GM19397 (cell line): ENCODE measurements around the gene NECTIN2.
"Not testable (repeated sequence)": the region's sequence is repeated elsewhere in the genome, so short reads cannot be mapped to it uniquely, and the experiment has no call there.

ENCODE experiments used
- ATAC-seq: cut with Tn5 transposase; IDR thresholded peaks from one replicate; pipeline ENCODE4 v1.9.1; 2021; ENCODE audit warnings: mild to moderate bottlenecking, moderate library complexity; ENCODE audit not compliant: unreplicated experiment

The NECTIN2 gene

DNA sequence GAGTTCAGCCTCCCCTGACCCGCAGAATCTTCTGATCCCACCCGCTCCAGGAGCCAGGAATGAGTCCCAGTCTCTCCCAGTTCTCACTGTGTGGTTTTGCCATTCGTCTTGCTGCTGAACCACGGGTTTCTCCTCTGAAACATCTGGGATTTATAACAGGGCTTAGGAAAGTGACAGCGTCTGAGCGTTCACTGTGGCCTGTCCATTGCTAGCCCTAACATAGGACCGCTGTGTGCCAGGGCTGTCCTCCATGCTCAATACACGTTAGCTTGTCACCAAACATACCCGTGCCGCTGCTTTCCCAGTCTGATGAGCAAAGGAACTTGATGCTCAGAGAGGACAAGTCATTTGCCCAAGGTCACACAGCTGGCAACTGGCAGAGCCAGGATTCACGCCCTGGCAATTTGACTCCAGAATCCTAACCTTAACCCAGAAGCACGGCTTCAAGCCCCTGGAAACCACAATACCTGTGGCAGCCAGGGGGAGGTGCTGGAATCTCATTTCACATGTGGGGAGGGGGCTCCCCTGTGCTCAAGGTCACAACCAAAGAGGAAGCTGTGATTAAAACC, 58.4 kb downstream of the NECTIN2 start:
- no peak for ATAC-seq

- no peak for ATAC-seq
Observed at GRCh38 chr19:44905437-44906160, 59.5 kb downstream of the NECTIN2 start, which contains the start of gene APOE. TSS of gene APOE (plus strand) at chr19:44905796. CDS start at chr19:44906625, 829 bp downstream.

GRCh38 chr19:44907613-44908012, 61.5 kb downstream of the NECTIN2 start:
- ATAC-seq, result no peak

GRCh38 chr19:44908074-44908835, 62.2 kb downstream of the NECTIN2 start:
- ATAC-seq, result no peak

DNA sequence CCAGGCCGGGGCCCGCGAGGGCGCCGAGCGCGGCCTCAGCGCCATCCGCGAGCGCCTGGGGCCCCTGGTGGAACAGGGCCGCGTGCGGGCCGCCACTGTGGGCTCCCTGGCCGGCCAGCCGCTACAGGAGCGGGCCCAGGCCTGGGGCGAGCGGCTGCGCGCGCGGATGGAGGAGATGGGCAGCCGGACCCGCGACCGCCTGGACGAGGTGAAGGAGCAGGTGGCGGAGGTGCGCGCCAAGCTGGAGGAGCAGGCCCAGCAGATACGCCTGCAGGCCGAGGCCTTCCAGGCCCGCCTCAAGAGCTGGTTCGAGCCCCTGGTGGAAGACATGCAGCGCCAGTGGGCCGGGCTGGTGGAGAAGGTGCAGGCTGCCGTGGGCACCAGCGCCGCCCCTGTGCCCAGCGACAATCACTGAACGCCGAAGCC, 62.8 kb downstream of the NECTIN2 start:
- no peak for ATAC-seq

DNA sequence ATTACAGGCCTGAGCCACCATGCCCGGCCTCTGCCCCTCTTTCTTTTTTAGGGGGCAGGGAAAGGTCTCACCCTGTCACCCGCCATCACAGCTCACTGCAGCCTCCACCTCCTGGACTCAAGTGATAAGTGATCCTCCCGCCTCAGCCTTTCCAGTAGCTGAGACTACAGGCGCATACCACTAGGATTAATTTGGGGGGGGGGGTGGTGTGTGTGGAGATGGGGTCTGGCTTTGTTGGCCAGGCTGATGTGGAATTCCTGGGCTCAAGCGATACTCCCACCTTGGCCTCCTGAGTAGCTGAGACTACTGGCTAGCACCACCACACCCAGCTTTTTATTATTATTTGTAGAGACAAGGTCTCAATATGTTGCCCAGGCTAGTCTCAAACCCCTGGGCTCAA, 63.7 kb downstream of the NECTIN2 start:
- no peak for ATAC-seq

- not testable (repeated sequence) for ATAC-seq
Observed at GRCh38 chr19:44911896-44912295, 65.8 kb downstream of the NECTIN2 start.

GRCh38 chr19:44912854-44913253, 66.8 kb downstream of the NECTIN2 start:
- ATAC-seq, result no peak

- not testable (repeated sequence) for ATAC-seq
Observed at GRCh38 chr19:44913512-44914432, 67.7 kb downstream of the NECTIN2 start.

GRCh38 chr19:44914433-44915206, 68.5 kb downstream of the NECTIN2 start, which contains the start of gene APOC1:
TSS of gene APOC1 (plus strand) at chr19:44914608. CDS start at chr19:44914892, 284 bp downstream.
- ATAC-seq, result peak; percentile 83

GRCh38 chr19:44924243-44924725, 78.2 kb downstream of the NECTIN2 start:
- no peak for ATAC-seq

DNA sequence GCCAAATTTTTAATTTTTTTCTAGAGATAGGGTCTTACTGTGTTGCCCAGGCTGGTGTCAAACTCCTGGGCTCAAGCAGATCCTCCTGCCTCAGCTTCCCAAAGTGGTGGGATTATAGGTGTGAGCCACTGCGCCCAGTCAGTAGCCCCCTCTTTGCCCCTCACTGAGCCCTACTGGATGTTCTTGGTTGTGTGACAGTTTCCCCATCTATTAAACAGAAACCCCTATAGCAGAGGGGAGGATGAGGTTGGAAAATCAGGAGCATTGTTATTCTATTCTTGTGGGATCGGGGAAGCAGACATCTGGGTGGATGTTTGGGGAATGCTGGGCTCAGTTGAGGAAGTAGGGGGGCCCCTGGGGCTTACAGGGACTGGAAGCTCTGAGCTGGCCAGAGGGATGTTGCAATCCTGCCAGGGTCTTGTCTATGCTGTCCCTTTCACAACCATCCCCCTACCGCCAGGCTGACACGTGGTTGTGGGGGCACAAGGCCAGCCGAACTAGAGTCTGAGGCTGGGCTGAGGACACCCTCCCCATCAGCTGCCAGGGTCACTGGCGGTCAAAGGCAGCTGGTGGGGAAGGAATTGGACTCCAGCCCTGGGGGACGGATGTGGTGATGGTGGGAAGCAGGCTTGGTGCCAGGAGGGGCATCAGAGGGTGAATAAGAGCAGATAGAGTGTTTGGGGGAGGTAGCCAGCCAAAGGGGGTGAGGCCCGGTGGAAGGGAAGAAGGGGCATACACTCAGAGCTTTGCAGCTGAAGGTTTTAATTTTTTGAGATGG, 79.2 kb downstream of the NECTIN2 start:
- no peak for ATAC-seq

- ATAC-seq, result not testable (repeated sequence)
Observed at GRCh38 chr19:44926245-44927077, 80.4 kb downstream of the NECTIN2 start.

GRCh38 chr19:44927746-44928145, 81.6 kb downstream of the NECTIN2 start:
- ATAC-seq, result no peak

- no peak for ATAC-seq
Observed at GRCh38 chr19:44930088-44930487, 84.0 kb downstream of the NECTIN2 start.

GRCh38 chr19:44931541-44931940, 85.4 kb downstream of the NECTIN2 start:
- ATAC-seq, result no peak
